Islet of Langerhans (tissue), 1 donor: Measurements from ENCODE around the gene DMXL2.

Experiments
- FAIRE-seq: peaks from one replicate; lab custom pipeline; 2011; peaks lifted over from hg19 to GRCh38; lab: Jason Lieb, UNC

Gene DMXL2

GRCh38 chr15:51403946-51404695 is 218.4 kb downstream of the DMXL2 start:
- FAIRE-seq: no peak

DNA sequence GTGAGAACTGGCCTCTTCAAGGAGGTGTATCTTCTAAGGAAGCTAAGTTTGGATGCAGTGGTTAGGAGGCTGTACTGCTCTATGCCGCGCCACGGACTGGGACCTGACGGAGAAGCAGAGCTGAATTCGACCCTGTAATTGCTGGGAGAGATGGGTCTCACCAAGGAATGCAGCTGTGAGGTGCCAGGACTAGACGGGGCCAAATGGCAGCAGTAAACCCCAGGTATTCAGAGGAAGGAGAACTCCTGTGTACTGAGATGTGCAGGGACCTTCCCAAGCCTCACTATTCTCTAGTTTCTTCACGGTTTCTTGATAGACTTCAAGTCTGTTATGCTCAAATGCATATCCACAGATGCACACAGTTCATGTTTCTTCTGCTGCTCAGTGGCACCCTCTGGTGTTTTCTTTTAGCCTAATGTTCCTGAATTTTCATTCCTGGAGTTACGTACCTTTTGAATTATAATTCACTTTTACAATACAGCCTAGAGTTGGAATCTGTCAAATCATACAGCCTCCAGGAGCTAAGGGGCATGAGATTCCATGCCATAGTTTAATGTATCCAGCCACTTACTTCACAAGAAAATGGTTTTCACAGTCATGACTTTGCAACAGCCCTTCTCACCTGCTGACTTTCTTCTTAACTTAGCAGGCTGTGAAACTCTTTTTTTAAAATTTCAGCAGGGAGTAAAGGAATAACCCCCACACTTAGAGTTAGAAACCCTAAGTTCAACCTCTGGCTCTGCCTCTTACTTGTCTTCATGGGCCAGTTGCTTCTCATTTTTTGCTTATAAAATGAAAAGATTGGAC is 219.3 kb downstream of the DMXL2 start:
- peak; percentile 74 for FAIRE-seq

- FAIRE-seq: no peak
These were observed 220.6 kb downstream of the DMXL2 start for GRCh38 chr15:51401872-51402517.

GRCh38 chr15:51401051-51401780 is 221.4 kb downstream of the DMXL2 start:
- FAIRE-seq: no peak

DNA sequence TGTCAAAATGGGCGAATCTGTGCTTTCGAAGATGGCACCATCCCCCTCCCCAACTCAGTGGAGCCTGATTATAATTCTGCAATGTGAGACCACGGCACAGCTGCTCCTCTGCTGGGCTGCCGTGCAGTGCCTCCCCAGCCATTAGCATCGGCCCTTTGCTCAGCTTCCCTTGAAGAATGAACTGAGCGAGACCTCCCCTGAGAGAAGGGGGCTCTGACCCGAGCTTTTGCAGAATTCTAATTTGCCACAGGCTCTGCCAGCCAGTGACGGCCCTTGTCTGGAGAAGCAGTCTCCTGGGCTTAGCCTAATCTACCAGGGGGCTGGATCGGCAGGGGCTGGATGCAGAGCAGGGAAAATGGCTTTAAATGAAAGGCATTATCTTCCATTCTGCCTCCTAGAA is 223.9 kb downstream of the DMXL2 start:
- no peak for FAIRE-seq
